SH-SY5Y (cell line): ENCODE data around the gene CRACDL.

Experiments
- GATA2 ChIP-seq: IDR thresholded peaks from 2 replicates; pipeline ENCODE4 v1.6.1; 2011; ENCODE audit warnings: mild to moderate bottlenecking, low read depth, low read length
- GATA3 ChIP-seq: IDR thresholded peaks from 2 replicates; pipeline ENCODE4 v1.6.1; 2011; ENCODE audit warnings: low read depth, mild to moderate bottlenecking, low read length, moderate library complexity

DNA sequence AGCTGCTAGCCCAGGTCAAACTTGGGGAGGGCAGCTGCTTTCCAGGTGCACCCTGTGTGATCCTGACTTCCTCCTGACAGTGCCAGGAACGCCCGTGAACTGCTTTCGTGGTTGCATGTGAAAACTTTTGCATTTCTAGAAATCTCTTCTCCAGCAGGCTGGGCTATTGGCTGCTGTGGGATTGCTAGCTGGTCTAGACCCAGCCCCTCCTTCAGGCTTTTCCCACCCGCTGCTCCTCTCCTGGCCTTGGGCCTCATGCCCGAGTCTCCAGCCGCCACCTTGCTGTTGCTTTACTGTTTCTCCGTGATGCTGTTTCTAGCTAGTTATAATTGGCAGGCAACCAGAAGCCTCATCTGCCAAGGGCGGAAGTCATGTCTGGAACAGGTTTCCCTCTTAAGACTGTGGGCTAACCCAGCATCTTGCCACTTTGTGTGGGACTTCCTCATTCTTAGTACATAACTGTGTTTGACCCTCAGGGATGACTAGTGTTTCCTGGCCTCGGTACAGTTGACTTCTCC, 178.1 kb downstream of the CRACDL start:
- TF ChIP-seq GATA3: no peak
- TF ChIP-seq GATA2: no peak
